ENCODE results near the gene ODC1. TPM values are rescaled to one million over a fixed set of nuclear protein-coding genes. Genes with fewer than 3 reads are reported as not detected.

Gene ODC1
- total RNA-seq, 1 donor from 2014 or later = 88.0 TPM

- Mint-ChIP-seq H3K4me3 (ENCODE audit: unreplicated experiment) (no peak overlapping the region), H3K27me3 (ENCODE audit: unreplicated experiment) (peaks cover 5% of the 10 kb centered on the region), H3K36me3 (ENCODE audit: unreplicated experiment) (no peaks in the 10 kb centered on the region), H3K9me3 (ENCODE audit: unreplicated experiment) (peaks cover 1% of the 10 kb centered on the region), H3K4me1 (ENCODE audit: low read depth, unreplicated experiment) (peaks cover 10% of the 10 kb centered on the region), H3K27ac (ENCODE audit: unreplicated experiment) (no peak overlapping the region)
- no peak for DNase-seq
- no peak for TF ChIP-seq CTCF (IDR thresholded peaks at IDR 0.05; ENCODE audit: partially characterized antibody, unreplicated experiment)
Observed at GRCh38 chr2:10406016-10406415, 42.1 kb downstream of the ODC1 start.

- no peak for DNase-seq
- H3K36me3 Mint-ChIP-seq (ENCODE audit: unreplicated experiment) = no peaks in the 10 kb centered on the region
- H3K4me3 Mint-ChIP-seq (ENCODE audit: unreplicated experiment) = no peak overlapping the region
- H3K27me3 Mint-ChIP-seq (ENCODE audit: unreplicated experiment) = peaks cover 4% of the 10 kb centered on the region
- H3K27ac Mint-ChIP-seq (ENCODE audit: unreplicated experiment) = no peak overlapping the region
- H3K9me3 Mint-ChIP-seq (ENCODE audit: unreplicated experiment) = peaks cover 1% of the 10 kb centered on the region
- no peak for TF ChIP-seq CTCF (IDR thresholded peaks at IDR 0.05; ENCODE audit: partially characterized antibody, unreplicated experiment)
- H3K4me1 Mint-ChIP-seq (ENCODE audit: low read depth, unreplicated experiment) = peaks cover 9% of the 10 kb centered on the region
Observed at GRCh38 chr2:10405448-10405847, 42.7 kb downstream of the ODC1 start.

GRCh38 chr2:10404324-10405143, 43.6 kb downstream of the ODC1 start:
- no peak for TF ChIP-seq CTCF (IDR thresholded peaks at IDR 0.05; ENCODE audit: partially characterized antibody, unreplicated experiment)
- Mint-ChIP-seq H3K9me3 (ENCODE audit: unreplicated experiment) (peaks cover 3% of the 10 kb centered on the region), H3K36me3 (ENCODE audit: unreplicated experiment) (peaks cover 4% of the 10 kb centered on the region), H3K4me3 (ENCODE audit: unreplicated experiment) (no peak overlapping the region), H3K27ac (ENCODE audit: unreplicated experiment) (no peak overlapping the region), H3K4me1 (ENCODE audit: low read depth, unreplicated experiment) (peaks cover 6% of the 10 kb centered on the region), H3K27me3 (ENCODE audit: unreplicated experiment) (peaks cover 4% of the 10 kb centered on the region)
- DNase-seq = peak; percentile 48

- Mint-ChIP-seq H3K36me3 (ENCODE audit: unreplicated experiment) (peaks cover 4% of the 10 kb centered on the region), H3K9me3 (ENCODE audit: unreplicated experiment) (peaks cover 3% of the 10 kb centered on the region), H3K4me3 (ENCODE audit: unreplicated experiment) (no peak overlapping the region), H3K4me1 (ENCODE audit: low read depth, unreplicated experiment) (peaks cover 10% of the 10 kb centered on the region), H3K27ac (ENCODE audit: unreplicated experiment) (no peak overlapping the region), H3K27me3 (ENCODE audit: unreplicated experiment) (peaks cover 3% of the 10 kb centered on the region)
- no peak for TF ChIP-seq CTCF (IDR thresholded peaks at IDR 0.05; ENCODE audit: partially characterized antibody, unreplicated experiment)
- no peak for DNase-seq
Observed at GRCh38 chr2:10402653-10403215, 45.4 kb downstream of the ODC1 start.

GRCh38 chr2:10402062-10402585, 46.0 kb downstream of the ODC1 start:
- TF ChIP-seq CTCF (IDR thresholded peaks at IDR 0.05; ENCODE audit: partially characterized antibody, unreplicated experiment) = no peak
- H3K36me3 Mint-ChIP-seq (ENCODE audit: unreplicated experiment) = peaks cover 4% of the 10 kb centered on the region
- peaks cover 10% of the 10 kb centered on the region for H3K4me1 Mint-ChIP-seq (ENCODE audit: low read depth, unreplicated experiment)
- H3K4me3 Mint-ChIP-seq (ENCODE audit: unreplicated experiment) = no peak overlapping the region
- H3K27me3 Mint-ChIP-seq (ENCODE audit: unreplicated experiment) = peaks cover 3% of the 10 kb centered on the region
- peaks cover 3% of the 10 kb centered on the region for H3K9me3 Mint-ChIP-seq (ENCODE audit: unreplicated experiment)
- no peak for DNase-seq
- no peak overlapping the region for H3K27ac Mint-ChIP-seq (ENCODE audit: unreplicated experiment)

Data from glutamatergic neuron (in vitro differentiated cells).